GM19438 (cell line): ENCODE data around the gene LPCAT1.

Experiments used
- ATAC-seq: cut with Tn5 transposase; IDR thresholded peaks from one replicate; pipeline ENCODE4 v1.9.1; 2021; ENCODE audit warnings: low read depth; ENCODE audit not compliant: unreplicated experiment

LPCAT1 gene

DNA sequence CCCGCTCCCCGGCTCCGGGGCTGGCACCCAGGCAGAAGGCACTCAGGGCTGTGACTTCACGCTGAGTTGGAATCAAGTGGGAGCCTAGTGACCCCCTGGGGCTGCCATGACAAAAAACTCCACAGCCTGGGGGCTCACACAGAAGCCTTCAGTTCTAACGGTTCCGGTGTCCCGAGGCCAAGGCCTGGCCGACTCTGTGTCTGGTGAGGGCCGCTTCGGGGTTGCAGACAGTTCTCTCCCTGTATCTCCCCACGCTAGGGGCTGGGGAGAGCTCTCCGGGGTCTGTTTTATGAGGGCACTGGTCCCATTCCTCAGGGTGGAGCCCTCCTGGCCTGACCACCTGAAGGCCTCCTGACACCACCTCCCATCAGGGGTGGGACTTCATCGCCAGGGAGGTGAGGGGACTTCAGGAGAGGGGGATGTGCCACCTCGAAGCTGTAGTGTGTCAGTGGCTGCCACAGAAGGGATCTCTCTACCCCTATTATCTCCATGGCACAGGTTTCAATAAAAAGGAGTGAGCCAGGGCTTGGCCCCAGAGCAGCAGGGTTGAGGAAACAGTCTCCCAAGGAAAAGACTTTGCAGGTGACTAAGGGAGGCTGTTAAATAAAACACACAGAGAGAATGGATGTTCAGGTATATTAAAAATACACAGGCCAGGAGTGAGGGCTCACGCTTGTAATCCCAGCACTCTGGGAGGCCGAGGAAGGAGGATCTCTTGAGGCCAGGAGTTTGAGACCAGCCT, 77.0 kb downstream of the LPCAT1 start:
- ATAC-seq = no peak

DNA sequence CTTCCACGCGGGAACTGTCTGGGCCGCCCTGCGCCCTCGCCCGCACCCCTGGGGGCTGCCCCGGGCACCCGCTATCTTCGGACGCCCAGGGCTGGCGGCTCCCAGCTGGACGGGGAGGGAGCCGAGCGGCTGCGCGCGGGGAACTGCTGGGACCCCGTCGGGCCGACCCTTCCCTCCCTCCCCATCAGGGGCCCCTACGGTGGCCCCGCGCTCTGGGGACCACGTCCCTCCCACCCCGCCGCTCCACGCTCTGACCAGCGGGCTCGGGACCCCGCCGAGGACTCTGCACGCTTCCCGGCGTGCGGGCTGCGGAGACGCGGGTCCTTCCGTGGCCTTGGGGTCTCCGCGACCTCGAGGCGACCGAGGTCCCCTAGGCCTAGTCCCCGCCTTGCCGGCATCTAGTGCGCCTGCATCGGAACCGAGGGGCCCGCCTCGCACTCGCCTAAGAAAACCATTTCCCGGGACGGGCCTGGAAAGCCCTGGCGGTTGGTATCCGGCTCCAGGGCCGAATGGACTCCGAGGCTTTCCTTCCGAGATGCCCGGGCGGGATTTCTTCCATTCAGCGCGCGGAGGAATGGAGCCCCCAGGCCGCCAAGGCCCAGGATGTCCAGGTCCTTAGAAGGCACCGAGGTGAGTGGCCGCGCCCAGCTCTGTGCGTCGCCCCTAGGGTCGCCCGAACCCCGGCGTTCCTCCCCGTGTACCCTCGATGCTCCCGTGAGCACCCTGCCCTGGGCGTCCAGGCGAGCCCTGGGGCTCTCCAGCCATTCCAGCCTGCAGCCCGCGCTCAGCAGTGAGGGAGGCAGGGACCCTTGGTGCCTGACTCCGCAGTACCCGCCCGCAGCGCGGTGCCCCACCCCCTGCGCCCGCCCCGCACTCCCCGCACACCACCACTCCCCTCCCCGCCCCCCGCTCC, 77.8 kb downstream of the LPCAT1 start:
- no peak for ATAC-seq

DNA sequence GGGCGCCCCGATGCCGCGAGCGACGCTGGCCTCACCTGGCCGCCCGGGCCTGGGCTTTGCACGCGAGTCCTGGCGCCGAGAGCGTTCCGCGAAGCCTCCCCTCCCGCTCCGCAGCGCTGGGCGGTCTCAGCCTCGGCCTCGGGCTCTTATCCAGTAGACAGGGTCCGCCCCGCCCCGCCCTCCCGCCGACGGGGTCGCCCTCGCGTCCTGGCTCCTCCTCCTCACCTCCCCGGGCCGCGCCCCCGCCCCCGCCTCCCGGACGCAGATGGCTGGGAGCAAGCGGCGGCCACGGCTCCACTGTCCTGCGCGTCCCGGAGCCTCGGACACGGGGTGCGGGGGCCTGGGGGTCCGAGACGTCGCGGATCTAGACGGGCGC, 78.5 kb downstream of the LPCAT1 start, which contains the start of gene SLC6A3:
TSS of gene SLC6A3 (minus strand) at position 128 of the 376 bp plus-strand sequence. CDS start 2,243 bp downstream, outside the sequence.
- no peak for ATAC-seq

DNA sequence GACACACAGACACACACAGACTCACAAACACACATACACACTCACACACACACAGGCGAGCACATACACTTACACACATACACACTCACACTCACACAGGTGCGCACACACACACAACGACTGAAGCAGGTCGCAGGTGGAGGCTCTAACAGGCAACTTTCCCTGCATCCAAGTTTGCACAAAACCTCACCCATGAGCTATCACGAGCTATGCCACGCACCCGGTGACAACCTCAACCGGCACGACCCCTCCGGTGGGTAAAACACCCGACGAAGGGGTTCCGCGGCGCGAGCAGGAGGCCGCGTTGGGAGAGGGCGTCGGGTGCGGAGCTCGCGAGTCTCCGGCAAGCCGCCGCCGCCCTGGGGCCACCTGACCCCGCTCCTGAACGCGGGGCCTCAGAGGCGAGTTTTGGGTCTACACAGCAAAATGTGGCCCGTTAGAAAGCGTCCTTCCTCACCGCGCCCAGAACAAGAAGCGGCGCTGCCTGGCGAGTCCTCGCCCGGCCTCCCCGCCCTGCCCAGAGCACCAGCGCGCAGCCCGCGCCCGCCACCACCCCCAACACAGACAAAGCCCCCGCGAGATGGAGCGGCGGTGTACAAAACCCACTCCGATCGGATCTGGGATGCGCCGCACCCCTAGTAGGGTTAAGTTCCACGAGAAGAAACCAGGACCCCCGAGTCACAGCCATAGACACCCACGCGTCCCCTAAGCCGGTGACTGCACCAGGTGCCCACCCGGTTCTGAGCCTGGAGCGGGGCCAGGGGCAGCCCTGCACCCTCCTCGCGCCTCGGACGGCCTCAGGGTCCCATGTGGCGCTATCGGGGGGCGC, 79.2 kb downstream of the LPCAT1 start:
- ATAC-seq = no peak

DNA sequence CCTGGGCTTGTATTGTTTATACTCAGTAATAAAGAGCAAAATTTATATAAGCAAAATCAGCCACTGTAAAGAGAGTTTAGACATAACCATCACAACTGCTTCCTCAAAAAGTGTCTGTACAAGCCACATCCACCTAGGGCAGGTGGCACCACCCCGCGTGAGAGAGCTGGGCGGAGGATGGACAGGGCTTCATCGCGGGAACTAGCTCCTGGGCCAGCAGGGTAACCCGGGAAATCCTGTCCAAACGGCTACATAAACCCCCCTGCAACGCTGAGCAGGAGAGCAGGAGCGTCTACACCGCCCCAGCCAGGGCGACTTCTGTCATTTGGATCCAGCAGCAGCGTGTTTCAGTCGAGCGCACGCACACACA, 79.8 kb downstream of the LPCAT1 start:
- ATAC-seq = no peak

- ATAC-seq = no peak
These were observed 80.6 kb downstream of the LPCAT1 start for GRCh38 chr5:1443171-1443570.

DNA sequence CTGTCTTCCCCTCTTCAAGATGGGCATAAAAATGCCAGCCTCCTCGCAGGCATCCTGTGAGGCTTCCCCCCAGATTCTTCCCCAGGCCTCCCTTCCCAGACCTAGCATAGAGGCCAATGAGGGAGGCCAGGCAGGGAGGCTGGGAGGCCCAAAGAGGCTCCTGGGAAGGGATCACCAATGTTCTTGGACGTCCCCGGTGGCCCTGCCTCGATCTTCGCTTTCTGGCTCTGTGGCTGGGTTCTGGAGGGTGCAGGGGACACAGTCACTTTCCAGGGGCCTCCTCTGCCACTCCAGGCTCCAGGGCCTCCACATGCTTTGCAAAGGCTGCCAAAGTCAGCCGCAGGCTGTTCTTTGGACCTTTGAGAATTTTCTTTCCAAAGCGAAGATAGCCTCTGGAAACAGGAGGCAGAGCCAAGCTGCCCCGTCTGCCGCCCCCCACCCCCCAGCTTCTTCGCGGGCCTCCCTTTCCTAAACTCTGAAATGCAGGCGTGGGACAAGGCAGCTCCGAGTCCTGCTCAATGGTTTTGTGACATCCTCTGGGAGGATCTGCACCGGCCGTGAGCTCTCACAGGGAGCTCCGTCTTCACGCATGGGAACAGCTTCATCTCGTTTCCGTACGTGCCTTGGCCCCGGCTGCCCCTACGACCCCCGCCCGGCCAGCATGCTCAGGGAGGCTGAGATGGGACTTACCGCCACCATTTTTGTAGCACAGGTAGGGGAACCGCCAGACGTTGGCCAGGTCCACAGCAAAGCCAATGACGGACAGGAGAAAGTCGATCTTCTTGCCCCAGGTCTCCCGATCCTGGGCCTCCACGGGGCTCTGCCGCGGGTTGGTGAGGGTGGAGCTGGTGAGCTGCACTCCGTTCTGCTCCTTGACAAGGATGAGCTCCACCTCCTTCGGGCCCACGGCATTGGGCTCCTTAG, 81.3 kb downstream of the LPCAT1 start:
- ATAC-seq = no peak

- ATAC-seq = no peak
These were observed 82.4 kb downstream of the LPCAT1 start for GRCh38 chr5:1441166-1441865.

- no peak for ATAC-seq
These were observed 83.7 kb downstream of the LPCAT1 start for GRCh38 chr5:1440098-1440493.

DNA sequence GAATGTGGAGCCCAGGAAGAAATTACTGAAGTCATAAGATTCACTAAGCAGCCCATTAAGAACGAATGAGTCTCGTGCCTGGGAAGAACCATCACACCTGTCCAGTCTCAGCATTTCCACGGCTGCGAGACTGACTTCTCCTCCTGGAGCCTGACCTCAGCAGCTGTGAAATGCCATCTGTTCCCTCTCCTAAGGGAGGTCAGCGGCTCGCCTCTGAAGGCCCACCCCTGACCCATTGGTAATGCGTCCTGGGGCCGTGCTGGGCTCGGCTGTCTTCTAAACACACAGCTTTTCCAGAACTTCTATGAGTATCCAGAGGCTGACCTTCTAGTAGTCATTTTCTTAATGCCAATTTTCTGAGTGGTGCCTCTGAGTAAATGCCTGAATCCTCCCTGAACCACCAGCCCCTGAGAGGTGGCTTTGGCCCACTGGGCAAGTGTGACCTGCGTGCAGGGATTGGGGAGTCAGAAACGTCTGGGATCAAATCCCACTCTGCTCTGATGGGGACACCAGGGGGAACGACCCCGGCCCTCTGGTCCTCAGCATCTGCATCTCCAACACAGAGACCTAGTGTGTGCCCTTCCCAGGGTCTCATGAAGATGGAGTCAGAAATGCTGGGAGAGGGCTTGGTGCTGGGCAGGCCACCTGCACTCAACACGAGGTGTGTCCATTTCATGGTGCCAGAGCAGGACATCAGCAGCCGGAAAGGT, 84.2 kb downstream of the LPCAT1 start:
- no peak for ATAC-seq

DNA sequence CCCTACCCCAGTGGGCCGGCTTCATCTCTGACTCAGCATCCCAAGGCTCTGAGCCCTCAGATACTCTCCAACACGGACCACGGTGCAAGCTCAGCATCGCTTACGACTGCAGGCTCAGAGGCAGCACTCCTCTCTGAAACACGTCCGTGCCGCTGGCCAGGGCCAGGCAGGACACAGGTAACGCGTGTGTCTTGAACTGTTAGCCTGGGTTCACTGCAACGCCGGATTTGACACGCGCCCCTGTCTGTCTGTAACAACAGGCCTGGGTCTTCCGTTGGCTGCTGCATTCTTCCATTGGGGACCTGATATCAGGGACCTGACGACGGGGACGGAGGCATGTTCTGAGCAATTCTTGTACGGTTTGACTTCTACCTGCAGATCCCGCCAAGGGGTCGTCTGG, 84.9 kb downstream of the LPCAT1 start:
- ATAC-seq = no peak

- no peak for ATAC-seq
These were observed 85.7 kb downstream of the LPCAT1 start for GRCh38 chr5:1437876-1438559.

DNA sequence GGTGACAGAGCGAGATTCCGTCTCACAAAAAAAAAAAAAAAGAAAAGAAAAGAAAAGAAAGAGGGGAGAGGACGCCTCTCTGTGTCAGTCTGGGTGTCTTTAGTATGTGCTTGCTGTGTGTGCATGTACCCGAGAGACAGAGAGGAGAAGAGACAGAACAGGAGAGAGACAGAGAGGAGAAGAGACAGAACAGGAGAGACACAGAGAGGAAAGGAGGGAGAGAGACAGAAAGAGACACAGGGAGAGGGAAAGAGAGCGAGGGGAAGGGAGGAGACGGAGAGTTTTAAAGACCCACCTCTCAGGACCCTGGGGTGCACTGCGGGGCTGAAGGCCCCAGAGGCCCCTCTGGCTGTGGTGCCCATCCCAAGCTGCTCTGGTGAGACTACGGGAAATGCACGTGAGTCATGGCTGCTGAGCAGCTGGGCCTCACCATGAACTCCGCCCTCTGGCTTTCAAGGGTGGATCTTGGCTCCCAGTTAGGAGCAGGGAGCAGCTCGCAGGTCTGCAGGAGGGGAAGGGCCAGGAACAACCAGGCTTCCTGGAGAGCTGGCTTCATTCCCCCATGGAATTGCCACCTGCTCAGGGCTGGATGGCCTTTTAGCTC, 86.4 kb downstream of the LPCAT1 start:
- ATAC-seq = no peak

DNA sequence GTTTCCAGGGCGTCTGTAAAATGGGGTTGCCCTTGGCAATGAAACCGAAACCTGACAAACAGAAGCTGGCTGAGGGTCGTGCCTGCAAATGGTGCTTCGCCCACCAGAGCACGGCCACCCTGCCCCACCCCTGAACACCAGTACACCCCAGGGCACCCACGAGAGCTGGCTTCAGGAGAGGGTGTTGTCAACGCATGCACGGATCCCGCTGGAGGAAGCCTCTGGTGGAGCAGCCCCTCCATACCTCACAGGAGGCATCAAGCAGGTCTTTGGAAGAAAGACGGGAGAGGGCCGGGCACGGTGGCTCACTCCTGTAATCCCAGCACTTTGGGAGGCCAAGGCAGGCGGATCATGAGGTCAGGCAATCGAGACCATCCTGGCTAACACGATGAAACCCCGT, 87.1 kb downstream of the LPCAT1 start:
- ATAC-seq = no peak

DNA sequence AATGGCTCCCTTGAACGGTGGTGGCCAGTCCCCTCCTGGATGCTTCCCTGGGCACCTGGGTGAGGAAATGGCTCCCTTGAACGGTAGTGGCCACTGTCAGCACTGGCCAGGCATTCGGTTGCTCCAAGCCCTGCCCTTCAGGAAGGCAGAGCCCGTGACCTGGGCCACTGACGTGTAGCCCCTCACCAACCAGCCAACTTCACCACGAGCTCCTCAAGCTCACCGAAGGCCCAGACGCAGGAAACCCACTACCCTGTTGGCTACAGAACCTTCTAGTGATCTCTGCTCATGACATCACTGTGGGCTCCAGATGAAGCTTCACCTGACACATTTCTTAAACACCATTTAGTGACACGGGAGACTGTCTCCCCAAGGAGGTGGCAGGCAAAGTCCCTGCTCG, 87.7 kb downstream of the LPCAT1 start:
- ATAC-seq = no peak

DNA sequence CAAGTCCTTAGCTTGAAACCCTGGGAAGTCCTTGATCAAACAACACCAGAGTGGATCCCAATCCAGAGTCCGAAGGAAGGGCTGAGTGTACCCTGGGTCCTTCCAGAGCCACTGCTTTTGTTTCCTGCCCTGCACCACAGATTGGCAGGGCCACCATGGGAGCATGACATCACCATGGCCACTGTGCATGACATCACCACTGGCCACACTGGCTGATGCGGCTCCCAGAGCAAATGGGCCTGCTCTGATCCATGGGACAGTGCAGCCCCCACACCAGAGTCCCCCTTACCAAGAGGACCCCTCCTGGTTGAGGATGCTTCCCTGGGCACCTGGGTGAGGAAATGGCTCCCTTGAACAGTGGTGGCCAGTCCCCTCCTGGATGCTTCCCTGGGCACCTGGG, 88.4 kb downstream of the LPCAT1 start:
- no peak for ATAC-seq

DNA sequence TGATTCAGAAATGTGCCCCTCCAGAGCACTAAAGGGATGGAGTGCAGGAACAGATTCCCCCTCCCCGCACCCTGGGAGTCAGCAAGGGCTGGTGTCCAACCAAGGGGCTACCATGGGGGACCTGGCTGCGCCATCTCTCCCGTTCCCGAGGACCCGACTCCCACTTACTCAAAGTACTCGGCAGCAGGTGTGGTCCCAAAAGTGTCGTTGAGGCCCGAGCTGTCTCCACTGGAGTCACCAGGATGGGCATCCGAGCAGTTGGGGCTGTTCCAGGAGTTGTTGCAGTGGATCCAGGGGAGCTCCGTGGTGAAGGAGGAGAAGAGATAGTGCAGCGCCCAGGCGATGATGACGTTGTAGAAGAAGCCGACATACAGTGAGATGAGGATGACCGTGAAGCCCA, 91.5 kb downstream of the LPCAT1 start:
- ATAC-seq = no peak

DNA sequence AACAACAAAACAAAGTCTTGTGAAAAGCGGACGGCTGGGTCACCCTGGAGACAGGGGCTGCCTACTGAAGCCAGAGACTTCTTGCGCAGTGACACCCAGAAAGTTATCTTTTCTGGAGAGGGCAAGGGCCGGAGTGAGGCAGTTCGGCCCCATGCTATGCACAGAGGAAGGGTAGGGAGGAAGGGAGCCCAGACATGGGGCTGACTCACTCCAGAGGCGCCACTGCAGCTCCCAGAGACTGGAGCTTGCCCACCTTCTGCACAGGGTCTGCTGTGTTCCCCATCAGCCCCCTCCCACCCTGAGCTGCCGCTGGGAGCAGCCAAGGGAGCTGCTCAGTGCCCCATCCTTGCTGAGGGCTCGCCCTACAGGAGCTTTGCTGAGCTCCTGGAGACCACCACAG, 91.9 kb downstream of the LPCAT1 start:
- no peak for ATAC-seq
